Calu3 (cell line): ENCODE measurements around the gene TRPV6. TPM values are rescaled to one million over a fixed set of nuclear protein-coding genes. Genes with fewer than 3 reads are reported as not detected.

ENCODE experiments used
- BruUV-seq: library from RNA; stranded (reverse); fragments of 400-500 nt; replicated peaks from 2 replicates; lab custom pipeline; 2021; lab: Mats Ljungman, UMichigan
- CTCF ChIA-PET: fragments of 300-600 bp; sonication (Branson Sonifier 250); formaldehyde crosslinking; loops from one replicate; lab custom pipeline; 2022; ENCODE audit warnings: antibody characterized with exemption; lab: Charles Lee
- DNase-seq: peaks from one replicate; pipeline ENCODE4 v3.0.0; 2022
- H3K27ac Mint-ChIP-seq: one replicate; pipeline ENCODE4 v1.8.0; 2022; ENCODE audit warnings: mixed read lengths; ENCODE audit not compliant: unreplicated experiment
- H3K27me3 Mint-ChIP-seq: one replicate; pipeline ENCODE4 v1.8.0; 2022; ENCODE audit warnings: mixed read lengths; ENCODE audit not compliant: unreplicated experiment
- H3K36me3 Mint-ChIP-seq: one replicate; pipeline ENCODE4 v1.8.0; 2022; ENCODE audit warnings: mild to moderate bottlenecking, moderate library complexity, mixed read lengths; ENCODE audit not compliant: insufficient read depth, unreplicated experiment
- H3K4me1 Mint-ChIP-seq: one replicate; pipeline ENCODE4 v1.8.0; 2022; ENCODE audit warnings: mild to moderate bottlenecking, low read depth, mixed read lengths; ENCODE audit not compliant: unreplicated experiment
- H3K4me3 Mint-ChIP-seq: one replicate; pipeline ENCODE4 v1.8.0; 2022; ENCODE audit warnings: mild to moderate bottlenecking, low read depth, moderate library complexity, mixed read lengths; ENCODE audit not compliant: unreplicated experiment
- H3K9me3 Mint-ChIP-seq: one replicate; pipeline ENCODE4 v1.8.0; 2022; ENCODE audit warnings: low read depth, mixed read lengths; ENCODE audit not compliant: unreplicated experiment
- CTCF ChIP-seq: fragments of 200-600 bp; IDR thresholded peaks from one replicate; pipeline ENCODE4 v1.8.0; 2022; ENCODE audit warnings: antibody characterized with exemption; ENCODE audit not compliant: unreplicated experiment
- intact Hi-C: fragments of 100-400 bp; cut with micrococcal nuclease; formaldehyde crosslinking; loops from one replicate; pipeline ENCODE4 v1.10.0; 2022; ENCODE audit not compliant: unreplicated experiment
- total RNA-seq: library from RNA; stranded (reverse); gene quantifications from 2 replicates; pipeline ENCODE4 v1.2.3, GENCODE V29; 2022

TRPV6 gene
- total RNA-seq, 1 experiment from 2014 or later, result 1.7 TPM

- CTCF ChIA-PET, result no interaction called here
- DNase-seq, result no peak
- peaks cover 63% of the 10 kb centered on the region for H3K27me3 Mint-ChIP-seq
- intact Hi-C loops, result loop anchor here (2.0 to 10.0 kb wide), 3 partner anchors 59 to 331 kb away; no protein-coding TSS in a partner anchor
- BruUV-seq, result no TSS peak
- H3K36me3 Mint-ChIP-seq, result peaks cover 4% of the 10 kb centered on the region
- H3K27ac Mint-ChIP-seq, result no peak overlapping the region
- H3K4me3 Mint-ChIP-seq, result no peak overlapping the region
- H3K4me1 Mint-ChIP-seq, result peaks cover 48% of the 10 kb centered on the region
- no peaks in the 10 kb centered on the region for H3K9me3 Mint-ChIP-seq
- TF ChIP-seq CTCF, result no peak
Observed at GRCh38 chr7:142883571-142884285, 1.8 kb downstream of the TRPV6 start.

- no peaks in the 10 kb centered on the region for H3K9me3 Mint-ChIP-seq
- no peak overlapping the region for H3K4me3 Mint-ChIP-seq
- intact Hi-C loops, result loop anchor here (2.0 to 10.0 kb wide), 3 partner anchors 59 to 332 kb away; no protein-coding TSS in a partner anchor
- no peak for TF ChIP-seq CTCF
- H3K27ac Mint-ChIP-seq, result no peak overlapping the region
- DNase-seq, result no peak
- peaks cover 4% of the 10 kb centered on the region for H3K36me3 Mint-ChIP-seq
- CTCF ChIA-PET, result interaction anchor here (1.3 kb wide), 1 partner anchor 10 kb away, joined by 3 read pairs; no protein-coding TSS in a partner anchor
- H3K4me1 Mint-ChIP-seq, result peaks cover 48% of the 10 kb centered on the region
- peaks cover 69% of the 10 kb centered on the region for H3K27me3 Mint-ChIP-seq
- no TSS peak for BruUV-seq
Observed at GRCh38 chr7:142883145-142883544, 2.4 kb downstream of the TRPV6 start.

- Mint-ChIP-seq H3K27ac (no peak overlapping the region), H3K4me3 (no peak overlapping the region), H3K9me3 (no peaks in the 10 kb centered on the region), H3K27me3 (peaks cover 71% of the 10 kb centered on the region), H3K36me3 (peaks cover 4% of the 10 kb centered on the region), H3K4me1 (peaks cover 47% of the 10 kb centered on the region)
- DNase-seq, result no peak
- TF ChIP-seq CTCF, result no peak
- no TSS peak for BruUV-seq
- intact Hi-C loops, result loop anchor here (2.0 to 10.0 kb wide), 3 partner anchors 60 to 332 kb away; no protein-coding TSS in a partner anchor
- CTCF ChIA-PET, result interaction anchor here (1.3 to 4.0 kb wide), 3 partner anchors 9 to 78 kb away, joined by 3 to 40 read pairs (median 9); no protein-coding TSS in a partner anchor
Observed at GRCh38 chr7:142882338-142882678, 3.2 kb downstream of the TRPV6 start.

- Mint-ChIP-seq H3K36me3 (peaks cover 4% of the 10 kb centered on the region), H3K27me3 (peaks cover 71% of the 10 kb centered on the region), H3K4me1 (peaks cover 41% of the 10 kb centered on the region), H3K9me3 (no peaks in the 10 kb centered on the region), H3K4me3 (no peak overlapping the region), H3K27ac (no peak overlapping the region)
- intact Hi-C loops, result loop anchor here (1.0 to 10.0 kb wide), 4 partner anchors 61 to 333 kb away; no protein-coding TSS in a partner anchor
- no peak for TF ChIP-seq CTCF
- no peak for DNase-seq
- CTCF ChIA-PET, result interaction anchor here (0.6 to 4.0 kb wide), 8 partner anchors 8 to 333 kb away, joined by 3 to 40 read pairs (median 4); no protein-coding TSS in a partner anchor
- no TSS peak for BruUV-seq
Observed at GRCh38 chr7:142881586-142882337, 3.8 kb downstream of the TRPV6 start.
